HFFc6 (cell line): ENCODE data around the gene TMEM174. TPM values are rescaled to one million over a fixed set of nuclear protein-coding genes. Genes with fewer than 3 reads are reported as not detected.

Experiments used
- DNase-seq: peaks from one replicate; pipeline ENCODE4 v3.0.0-alpha.2; 2018
- H3K27ac Mint-ChIP-seq: 2 replicates; pipeline ENCODE4 v1.8.0; 2020; ENCODE audit warnings: mild to moderate bottlenecking, mixed read lengths
- H3K27me3 Mint-ChIP-seq: 2 replicates; pipeline ENCODE4 v1.8.0; 2021; ENCODE audit warnings: mild to moderate bottlenecking, moderate library complexity, mixed read lengths; ENCODE audit not compliant: insufficient read depth
- H3K36me3 Mint-ChIP-seq: 2 replicates; pipeline ENCODE4 v1.8.0; 2021; ENCODE audit warnings: low read depth, mixed read lengths
- H3K4me1 Mint-ChIP-seq: 2 replicates; pipeline ENCODE4 v1.8.0; 2020; ENCODE audit warnings: low read depth, mixed read lengths
- H3K4me3 Mint-ChIP-seq: 2 replicates; pipeline ENCODE4 v1.8.0; 2020; ENCODE audit warnings: mild to moderate bottlenecking, moderate library complexity, mixed read lengths
- H3K9me3 Mint-ChIP-seq: 2 replicates; pipeline ENCODE4 v1.8.0; 2020; ENCODE audit warnings: mild to moderate bottlenecking, mixed read lengths
- CTCF ChIP-seq: fragments of 200-600 bp; sonication (generic); IDR thresholded peaks from 2 replicates; pipeline ENCODE4 v1.5.0; 2021; ENCODE audit warnings: antibody characterized with exemption, mild to moderate bottlenecking
- total RNA-seq, 6 experiments: library from RNA; stranded (reverse); fragmentation: NEBNext Ultra II Directional; extraction: Animal tissue kit (Norgen Biotek cat#: 25700); gene quantifications; 2 replicates in 1 of 6; 3 replicates in 5 of 6; pipeline ENCODE4 v1.2.3, GENCODE V29; 2021

TMEM174 gene
- total RNA-seq, 6 experiments from 2014 or later = not detected

- Mint-ChIP-seq H3K27ac (no peak overlapping the region), H3K36me3 (peaks cover 5% of the 10 kb centered on the region; the same call in 1 of the 2 replicates), H3K27me3 (peaks cover 30% of the 10 kb centered on the region), H3K4me3 (no peak overlapping the region), H3K4me1 (peaks cover 8% of the 10 kb centered on the region), H3K9me3 (peaks cover 5% of the 10 kb centered on the region)
- TF ChIP-seq CTCF = no peak
- no peak for DNase-seq
Observed at GRCh38 chr5:73179730-73180129, 6.7 kb downstream of the TMEM174 start.

GRCh38 chr5:73180566-73180965 lies 7.6 kb downstream of the TMEM174 start:
- no peak for TF ChIP-seq CTCF
- no peak overlapping the region for H3K4me3 Mint-ChIP-seq
- H3K27me3 Mint-ChIP-seq = peaks cover 27% of the 10 kb centered on the region
- H3K27ac Mint-ChIP-seq = no peak overlapping the region
- no peak for DNase-seq
- H3K9me3 Mint-ChIP-seq = peaks cover 12% of the 10 kb centered on the region
- H3K36me3 Mint-ChIP-seq = peaks cover 9% of the 10 kb centered on the region
- peaks cover 8% of the 10 kb centered on the region for H3K4me1 Mint-ChIP-seq

GRCh38 chr5:73182307-73182706 lies 9.3 kb downstream of the TMEM174 start:
- H3K4me1 Mint-ChIP-seq = peaks cover 14% of the 10 kb centered on the region
- TF ChIP-seq CTCF = no peak
- no peak overlapping the region for H3K27ac Mint-ChIP-seq
- H3K27me3 Mint-ChIP-seq = peaks cover 15% of the 10 kb centered on the region
- DNase-seq = no peak
- H3K36me3 Mint-ChIP-seq = peaks cover 9% of the 10 kb centered on the region
- peaks cover 12% of the 10 kb centered on the region for H3K9me3 Mint-ChIP-seq
- no peak overlapping the region for H3K4me3 Mint-ChIP-seq

- peaks cover 12% of the 10 kb centered on the region for H3K9me3 Mint-ChIP-seq
- no peak for DNase-seq
- H3K36me3 Mint-ChIP-seq = peaks cover 9% of the 10 kb centered on the region
- peaks cover 14% of the 10 kb centered on the region for H3K4me1 Mint-ChIP-seq
- TF ChIP-seq CTCF = no peak
- H3K4me3 Mint-ChIP-seq = no peak overlapping the region
- H3K27ac Mint-ChIP-seq = no peak overlapping the region
- peaks cover 11% of the 10 kb centered on the region for H3K27me3 Mint-ChIP-seq
Observed at GRCh38 chr5:73183000-73183399, 10.0 kb downstream of the TMEM174 start.

- peaks cover 9% of the 10 kb centered on the region for H3K36me3 Mint-ChIP-seq
- peaks cover 15% of the 10 kb centered on the region for H3K4me1 Mint-ChIP-seq
- DNase-seq = no peak
- peaks cover 11% of the 10 kb centered on the region for H3K27me3 Mint-ChIP-seq
- TF ChIP-seq CTCF = no peak
- H3K27ac Mint-ChIP-seq = no peak overlapping the region
- H3K4me3 Mint-ChIP-seq = no peak overlapping the region
- peaks cover 12% of the 10 kb centered on the region for H3K9me3 Mint-ChIP-seq
Observed at GRCh38 chr5:73183481-73183891, 10.5 kb downstream of the TMEM174 start.

- no peak for TF ChIP-seq CTCF
- DNase-seq = no peak
- Mint-ChIP-seq H3K9me3 (peaks cover 12% of the 10 kb centered on the region), H3K27ac (no peak overlapping the region), H3K36me3 (peaks cover 9% of the 10 kb centered on the region), H3K4me3 (no peak overlapping the region), H3K4me1 (peaks cover 28% of the 10 kb centered on the region), H3K27me3 (peaks cover 4% of the 10 kb centered on the region; the same call in 1 of the 2 replicates)
Observed at GRCh38 chr5:73186976-73187375, 14.0 kb downstream of the TMEM174 start.
